Hematopoietic multipotent progenitor cell treated with erythropoietin and hydrocortisone succinate and interleukin-3 and kit ligand, for 15 days (in vitro differentiated cells): ENCODE measurements around the gene PSD2.

Source experiments
- DNase-seq: peaks from one replicate; pipeline ENCODE4 v3.0.0-alpha.2; 2015; ENCODE audit warnings: low spot score

The PSD2 gene

GRCh38 chr5:139880416-139881142, 85.0 kb downstream of the PSD2 start:
- DNase-seq: no peak

- no peak for DNase-seq
Measured at GRCh38 chr5:139881143-139881733, 85.6 kb downstream of the PSD2 start.

- no peak for DNase-seq
Measured at GRCh38 chr5:139882316-139882715, 86.7 kb downstream of the PSD2 start.

DNA sequence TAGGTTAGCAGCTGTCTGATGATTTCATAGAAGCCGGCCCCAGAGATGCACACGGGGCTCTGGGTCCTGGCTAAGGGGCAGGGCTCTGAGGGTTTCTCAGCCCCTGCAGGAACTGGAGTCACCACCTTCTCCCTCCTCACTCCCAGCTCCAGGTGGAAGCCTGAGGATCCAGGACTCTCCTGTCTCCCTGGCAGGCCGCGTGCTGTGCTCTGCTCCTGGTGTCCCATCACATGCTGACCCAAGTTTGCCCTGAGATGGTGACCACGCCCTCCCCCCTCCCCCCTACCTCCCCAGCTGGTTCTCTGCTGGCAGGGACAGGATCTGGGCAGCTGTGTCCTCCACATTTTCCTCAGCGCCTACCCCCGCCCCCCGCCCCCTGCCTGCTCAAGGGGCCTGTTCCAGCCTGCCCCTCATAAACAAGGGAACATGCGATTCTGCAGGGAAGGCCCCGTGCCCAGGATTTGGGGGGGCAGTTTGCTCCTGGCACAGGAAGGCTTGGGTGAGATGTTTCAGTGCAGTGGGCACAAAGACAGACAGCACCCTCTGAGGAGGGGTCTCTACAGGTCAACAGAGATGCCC, 87.4 kb downstream of the PSD2 start:
- DNase-seq: no peak

DNA sequence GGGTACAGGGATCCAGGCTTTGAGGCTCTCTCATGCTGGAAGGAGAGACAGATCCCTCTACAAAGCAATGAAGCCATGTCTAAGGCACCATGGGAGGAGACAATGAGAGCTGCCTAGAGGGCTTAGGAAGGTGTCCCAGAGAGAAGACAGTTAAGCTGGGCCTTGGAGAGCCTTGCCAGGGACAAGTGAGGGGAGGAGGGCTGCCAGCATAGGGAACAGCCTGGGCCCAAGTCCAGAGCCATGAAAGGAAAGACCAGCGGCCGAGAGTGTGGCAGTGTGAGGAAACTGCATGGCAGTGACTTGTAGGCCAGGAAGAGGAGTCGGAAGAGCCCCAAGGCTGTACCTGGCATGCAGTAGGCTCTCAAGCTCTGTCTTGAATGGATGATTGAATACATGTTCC, 88.5 kb downstream of the PSD2 start:
- DNase-seq: no peak

DNA sequence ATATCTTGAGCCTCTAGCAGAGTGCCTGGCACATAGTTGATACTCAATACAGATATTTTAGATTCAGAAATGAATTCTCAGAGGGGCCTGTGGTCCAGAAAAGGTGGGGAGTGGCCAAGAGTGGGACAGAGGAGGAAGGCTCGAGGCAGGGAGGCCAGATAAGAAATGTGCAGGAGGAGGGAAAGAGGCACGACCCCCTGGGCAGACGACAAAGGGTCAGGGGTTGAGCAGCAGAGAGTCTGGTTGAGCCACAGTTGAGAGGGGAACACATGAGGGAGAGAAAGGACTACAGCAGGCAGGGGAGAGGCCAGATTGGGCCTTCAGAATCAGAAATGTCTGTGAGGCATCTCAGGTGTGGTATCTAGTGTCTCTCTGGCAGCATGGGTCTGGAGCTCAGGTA, 89.1 kb downstream of the PSD2 start:
- DNase-seq: no peak

GRCh38 chr5:139885172-139885856, 89.7 kb downstream of the PSD2 start:
- DNase-seq: no peak

- DNase-seq: no peak
Measured at GRCh38 chr5:139885857-139886208, 90.2 kb downstream of the PSD2 start.

DNA sequence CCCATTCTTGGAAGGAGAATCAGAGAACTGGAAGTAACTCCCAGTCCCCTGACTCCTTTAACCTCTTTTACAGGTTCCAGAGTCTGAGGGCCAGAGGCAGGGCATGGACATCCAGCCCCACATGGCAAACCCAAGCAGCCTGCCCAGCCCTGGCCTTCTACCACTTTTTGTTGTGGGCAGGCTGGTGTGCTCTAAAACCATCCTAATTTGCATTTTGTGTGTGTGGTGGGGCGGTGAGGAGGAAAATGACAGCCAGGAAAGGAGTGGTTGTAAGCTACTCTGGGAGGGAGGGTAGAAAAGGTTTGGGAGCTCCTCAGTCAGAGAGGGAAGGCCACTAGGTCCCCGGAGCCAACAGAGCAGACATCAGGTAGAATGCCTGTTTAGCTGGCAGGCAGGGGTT, 90.6 kb downstream of the PSD2 start:
- no peak for DNase-seq

GRCh38 chr5:139888370-139888769, 92.8 kb downstream of the PSD2 start:
- no peak for DNase-seq

GRCh38 chr5:139889410-139889809, 93.8 kb downstream of the PSD2 start:
- DNase-seq: no peak

DNA sequence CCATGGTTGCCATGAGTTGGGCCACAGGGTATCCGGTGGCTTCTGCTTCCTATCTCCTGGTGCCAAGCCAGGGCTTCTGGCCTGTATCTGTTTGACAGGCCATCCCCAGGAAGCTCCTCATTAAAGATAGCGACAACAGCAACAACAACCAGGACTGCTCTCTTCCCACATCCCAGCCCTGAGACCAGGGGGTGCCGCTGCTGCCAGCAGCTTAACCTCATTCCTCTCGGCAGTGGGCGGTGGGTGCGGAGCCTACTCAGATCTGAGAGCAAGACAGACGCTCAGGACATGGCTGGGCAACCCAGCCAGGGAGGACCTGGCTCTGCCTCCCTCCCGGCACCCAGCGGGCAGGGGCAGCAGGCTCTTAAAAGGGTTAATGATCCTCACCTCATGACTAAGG, 98.3 kb downstream of the PSD2 start:
- no peak for DNase-seq
